Measurements from ENCODE around the gene P4HA1.

The P4HA1 gene

GRCh38 chr10:73096449-73097304 lies at the start of gene P4HA1:
Gene P4HA1, minus strand, starts transcription at chr10:73096866. Its CDS starts 21,983 bp downstream, at chr10:73074883.
- H3K27ac ChIP-seq (ENCODE audit: low read length) = peak within 1 kb of the TSS; percentile 95
- no peaks in the 10 kb centered on the region for H3K27me3 ChIP-seq (ENCODE audit: low read depth, low read length)
- peaks cover 0 to 11% of the 10 kb centered on the region in 2 donors for H3K36me3 ChIP-seq (ENCODE audit: control insufficient read depth in 1 of 2, insufficient read depth in 2 of 2, low read length in 2 of 2)
- H3K4me3 ChIP-seq (ENCODE audit: low read depth in 1 of 2, low read length in 2 of 2) = peak within 1 kb of the TSS; percentile 89 to 90
- H3K9me3 ChIP-seq (ENCODE audit: control insufficient read depth in 1 of 2, low read length in 2 of 2) = no peaks in the 10 kb centered on the region
- H3K4me1 ChIP-seq (ENCODE audit: control insufficient read depth in 1 of 2, insufficient read depth in 2 of 2, low read length in 2 of 2) = peaks cover 10% of the 10 kb centered on the region in 2 donors

DNA sequence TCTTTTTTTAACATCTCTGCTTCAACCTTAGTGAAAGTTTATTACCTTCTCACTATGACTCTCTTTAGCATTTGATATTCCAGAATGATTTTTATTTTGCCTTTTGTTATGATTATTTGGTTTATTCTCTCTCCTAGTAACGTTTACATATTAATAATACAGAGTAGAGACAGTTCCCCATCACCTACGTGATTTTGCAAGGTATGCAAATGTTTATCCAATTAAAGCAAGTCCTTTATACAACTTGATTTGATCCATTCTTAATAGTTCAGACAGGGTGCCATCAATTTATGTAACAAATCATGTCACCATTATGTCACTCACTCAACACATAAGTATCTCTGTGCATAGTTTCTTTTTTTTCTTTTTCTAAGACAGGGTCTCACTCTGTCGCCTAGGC lies 44.9 kb upstream of the P4HA1 start:
- H3K27ac ChIP-seq (ENCODE audit: low read length) = no peak overlapping the region
- no peaks in the 10 kb centered on the region for H3K9me3 ChIP-seq (ENCODE audit: control insufficient read depth in 1 of 2, low read length in 2 of 2)
- no peaks in the 10 kb centered on the region for H3K27me3 ChIP-seq (ENCODE audit: low read depth, low read length)
- H3K36me3 ChIP-seq (ENCODE audit: control insufficient read depth in 1 of 2, insufficient read depth in 2 of 2, low read length in 2 of 2) = peaks cover 35 to 66% of the 10 kb centered on the region in 2 donors
- H3K4me1 ChIP-seq (ENCODE audit: control insufficient read depth in 1 of 2, insufficient read depth in 2 of 2, low read length in 2 of 2) = no peaks in the 10 kb centered on the region
- no peak overlapping the region for H3K4me3 ChIP-seq (ENCODE audit: low read depth in 1 of 2, low read length in 2 of 2)

DNA sequence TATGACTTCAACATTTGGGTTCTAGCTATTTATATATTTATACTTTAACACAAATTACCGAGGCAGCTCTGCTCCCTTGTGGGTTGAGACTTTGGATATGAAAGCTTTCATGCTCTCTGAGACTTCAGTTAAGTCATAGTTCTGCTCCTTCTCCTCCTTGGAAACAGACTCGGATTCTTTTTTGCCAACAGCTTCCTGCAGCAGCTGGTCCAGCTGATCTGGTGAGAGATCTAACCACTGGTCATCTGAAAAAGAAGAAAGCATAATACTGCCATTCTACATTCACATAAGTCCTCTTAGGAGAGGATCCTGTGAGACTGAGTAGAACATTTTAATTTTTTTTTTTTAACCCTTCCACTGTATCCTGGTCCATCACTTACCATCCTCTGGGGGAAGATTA lies 42.6 kb upstream of the P4HA1 start:
- Histone ChIP-seq H3K36me3 (ENCODE audit: control insufficient read depth in 1 of 2, insufficient read depth in 2 of 2, low read length in 2 of 2) (peaks cover 47 to 72% of the 10 kb centered on the region in 2 donors), H3K4me1 (ENCODE audit: control insufficient read depth in 1 of 2, insufficient read depth in 2 of 2, low read length in 2 of 2) (no peaks in the 10 kb centered on the region), H3K27ac (ENCODE audit: low read length) (no peak overlapping the region)

GRCh38 chr10:73136627-73137026 lies 40.0 kb upstream of the P4HA1 start:
- H3K36me3 ChIP-seq (ENCODE audit: control insufficient read depth in 1 of 2, insufficient read depth in 2 of 2, low read length in 2 of 2) = peaks cover 52 to 73% of the 10 kb centered on the region in 2 donors
- no peaks in the 10 kb centered on the region for H3K9me3 ChIP-seq (ENCODE audit: control insufficient read depth in 1 of 2, low read length in 2 of 2)
- no peaks in the 10 kb centered on the region for H3K4me1 ChIP-seq (ENCODE audit: control insufficient read depth in 1 of 2, insufficient read depth in 2 of 2, low read length in 2 of 2)
- no peak overlapping the region for H3K4me3 ChIP-seq (ENCODE audit: low read depth in 1 of 2, low read length in 2 of 2)
- no peaks in the 10 kb centered on the region for H3K27me3 ChIP-seq (ENCODE audit: low read depth, low read length)
- no peak overlapping the region for H3K27ac ChIP-seq (ENCODE audit: low read length)

More for the DNA sequence above, 42.6 kb upstream of the P4HA1 start:
- Histone ChIP-seq H3K4me3 (ENCODE audit: low read depth in 1 of 2, low read length in 2 of 2) (no peak overlapping the region), H3K9me3 (ENCODE audit: control insufficient read depth in 1 of 2, low read length in 2 of 2) (no peaks in the 10 kb centered on the region), H3K27me3 (ENCODE audit: low read depth, low read length) (no peaks in the 10 kb centered on the region)

DNA sequence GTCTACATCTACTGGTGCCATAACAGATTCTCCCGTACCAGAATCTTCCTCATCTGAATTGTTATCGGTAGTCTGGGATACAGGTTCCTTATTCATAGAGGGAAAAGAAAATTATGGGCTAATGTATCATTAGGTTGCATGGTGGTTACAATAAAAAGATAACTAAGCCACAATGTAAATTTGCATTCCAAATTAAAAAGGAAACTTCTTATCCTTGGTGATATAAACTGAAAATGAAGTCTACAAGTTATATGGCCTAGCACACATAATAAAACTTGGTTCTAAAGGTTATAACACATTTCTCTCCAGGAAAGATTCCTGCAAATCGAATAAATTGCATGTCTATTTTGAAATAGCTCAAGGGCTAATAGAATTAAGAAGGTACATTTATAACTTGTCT lies 38.1 kb upstream of the P4HA1 start:
- Histone ChIP-seq H3K27ac (ENCODE audit: low read length) (no peak overlapping the region), H3K9me3 (ENCODE audit: control insufficient read depth in 1 of 2, low read length in 2 of 2) (no peaks in the 10 kb centered on the region), H3K36me3 (ENCODE audit: control insufficient read depth in 1 of 2, insufficient read depth in 2 of 2, low read length in 2 of 2) (peaks cover 58 to 74% of the 10 kb centered on the region in 2 donors), H3K4me3 (ENCODE audit: low read depth in 1 of 2, low read length in 2 of 2) (no peak overlapping the region), H3K27me3 (ENCODE audit: low read depth, low read length) (no peaks in the 10 kb centered on the region), H3K4me1 (ENCODE audit: control insufficient read depth in 1 of 2, insufficient read depth in 2 of 2, low read length in 2 of 2) (no peaks in the 10 kb centered on the region)

- Histone ChIP-seq H3K36me3 (ENCODE audit: control insufficient read depth in 1 of 2, insufficient read depth in 2 of 2, low read length in 2 of 2) (peaks cover 54 to 69% of the 10 kb centered on the region in 2 donors), H3K27ac (ENCODE audit: low read length) (no peak overlapping the region)
These were observed 35.4 kb upstream of the P4HA1 start for GRCh38 chr10:73131913-73132686.

GRCh38 chr10:73131301-73131700 lies 34.6 kb upstream of the P4HA1 start:
- no peak overlapping the region for H3K4me3 ChIP-seq (ENCODE audit: low read depth in 1 of 2, low read length in 2 of 2)

More at GRCh38 chr10:73131913-73132686, 35.4 kb upstream of the P4HA1 start:
- Histone ChIP-seq H3K4me1 (ENCODE audit: control insufficient read depth in 1 of 2, insufficient read depth in 2 of 2, low read length in 2 of 2) (no peaks in the 10 kb centered on the region), H3K4me3 (ENCODE audit: low read depth in 1 of 2, low read length in 2 of 2) (no peak overlapping the region), H3K9me3 (ENCODE audit: control insufficient read depth in 1 of 2, low read length in 2 of 2) (no peaks in the 10 kb centered on the region), H3K27me3 (ENCODE audit: low read depth, low read length) (no peaks in the 10 kb centered on the region)

DNA sequence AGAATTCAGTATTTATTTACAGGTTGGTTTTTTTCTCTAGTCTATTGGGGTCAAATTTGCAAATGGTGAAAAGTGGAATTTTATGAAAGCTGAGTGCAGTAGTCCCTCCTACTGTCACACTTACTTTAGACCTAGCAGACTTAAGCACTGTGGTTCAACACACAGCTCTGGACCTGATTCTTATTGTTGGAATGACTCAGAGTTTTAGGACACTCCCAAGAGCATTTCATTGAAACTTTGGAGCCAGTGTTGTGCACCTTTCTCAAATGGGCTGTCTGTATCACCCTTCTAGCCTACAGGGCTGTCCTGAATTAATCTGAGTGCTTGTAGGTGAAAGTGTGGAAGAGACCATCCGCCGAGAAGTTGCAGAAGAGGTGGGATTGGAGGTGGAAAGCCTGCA lies 29.7 kb upstream of the P4HA1 start:
- peaks cover 33 to 52% of the 10 kb centered on the region in 2 donors for H3K36me3 ChIP-seq (ENCODE audit: control insufficient read depth in 1 of 2, insufficient read depth in 2 of 2, low read length in 2 of 2)
- H3K27me3 ChIP-seq (ENCODE audit: low read depth, low read length) = no peaks in the 10 kb centered on the region
- H3K27ac ChIP-seq (ENCODE audit: low read length) = no peak overlapping the region
- no peaks in the 10 kb centered on the region for H3K9me3 ChIP-seq (ENCODE audit: control insufficient read depth in 1 of 2, low read length in 2 of 2)
- H3K4me3 ChIP-seq (ENCODE audit: low read depth in 1 of 2, low read length in 2 of 2) = no peak overlapping the region
- H3K4me1 ChIP-seq (ENCODE audit: control insufficient read depth in 1 of 2, insufficient read depth in 2 of 2, low read length in 2 of 2) = no peaks in the 10 kb centered on the region

More at GRCh38 chr10:73131301-73131700, 34.6 kb upstream of the P4HA1 start:
- no peaks in the 10 kb centered on the region for H3K27me3 ChIP-seq (ENCODE audit: low read depth, low read length)
- no peaks in the 10 kb centered on the region for H3K4me1 ChIP-seq (ENCODE audit: control insufficient read depth in 1 of 2, insufficient read depth in 2 of 2, low read length in 2 of 2)
- no peak overlapping the region for H3K27ac ChIP-seq (ENCODE audit: low read length)
- peaks cover 50 to 72% of the 10 kb centered on the region in 2 donors for H3K36me3 ChIP-seq (ENCODE audit: control insufficient read depth in 1 of 2, insufficient read depth in 2 of 2, low read length in 2 of 2)
- H3K9me3 ChIP-seq (ENCODE audit: control insufficient read depth in 1 of 2, low read length in 2 of 2) = no peaks in the 10 kb centered on the region

DNA sequence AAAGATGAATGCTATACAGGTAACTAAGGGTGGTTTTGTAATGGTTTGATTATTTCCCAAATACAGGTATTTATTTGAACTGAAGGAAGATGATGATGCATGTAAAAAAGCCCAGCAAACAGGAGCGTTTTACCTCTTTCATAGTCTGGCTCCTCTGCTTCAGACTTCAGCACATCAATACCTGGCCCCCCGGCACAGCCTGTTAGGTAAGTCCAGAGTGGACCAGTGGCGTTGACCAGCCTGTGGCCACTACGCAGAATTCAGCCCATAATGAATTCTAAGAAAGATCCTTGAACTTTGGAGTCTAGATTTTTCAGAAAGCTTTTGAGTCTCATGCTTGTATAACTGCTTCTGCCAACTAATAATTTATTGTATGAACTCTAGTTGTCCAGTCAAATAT lies 23.3 kb upstream of the P4HA1 start:
- Histone ChIP-seq H3K4me3 (ENCODE audit: low read depth in 1 of 2, low read length in 2 of 2) (no peak overlapping the region), H3K4me1 (ENCODE audit: control insufficient read depth in 1 of 2, insufficient read depth in 2 of 2, low read length in 2 of 2) (no peaks in the 10 kb centered on the region), H3K27ac (ENCODE audit: low read length) (no peak overlapping the region), H3K27me3 (ENCODE audit: low read depth, low read length) (no peaks in the 10 kb centered on the region), H3K36me3 (ENCODE audit: control insufficient read depth in 1 of 2, insufficient read depth in 2 of 2, low read length in 2 of 2) (peaks cover 12 to 19% of the 10 kb centered on the region in 2 donors), H3K9me3 (ENCODE audit: control insufficient read depth in 1 of 2, low read length in 2 of 2) (no peaks in the 10 kb centered on the region)

DNA sequence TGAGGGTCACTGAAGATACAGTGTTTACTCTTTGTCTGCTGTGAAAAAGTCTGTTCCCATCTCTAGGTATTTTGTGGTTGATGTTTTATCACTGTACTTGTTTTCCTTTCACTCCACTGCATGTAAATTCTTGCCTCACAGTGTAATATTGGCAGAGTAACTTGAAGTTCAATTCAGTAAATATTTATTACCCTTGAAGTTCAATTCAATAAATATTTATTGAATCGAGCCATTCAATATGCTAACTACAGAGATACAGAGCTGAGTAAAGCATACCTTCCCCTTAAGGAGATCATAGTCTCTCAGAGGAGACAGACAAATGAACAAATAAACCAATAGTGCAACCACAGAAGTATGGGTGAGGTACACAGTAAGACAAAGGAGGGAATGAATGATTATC lies 22.8 kb upstream of the P4HA1 start:
- Histone ChIP-seq H3K27ac (ENCODE audit: low read length) (no peak overlapping the region), H3K36me3 (ENCODE audit: control insufficient read depth in 1 of 2, insufficient read depth in 2 of 2, low read length in 2 of 2) (peaks cover 10 to 18% of the 10 kb centered on the region in 2 donors), H3K4me3 (ENCODE audit: low read depth in 1 of 2, low read length in 2 of 2) (no peak overlapping the region), H3K9me3 (ENCODE audit: control insufficient read depth in 1 of 2, low read length in 2 of 2) (no peaks in the 10 kb centered on the region), H3K4me1 (ENCODE audit: control insufficient read depth in 1 of 2, insufficient read depth in 2 of 2, low read length in 2 of 2) (no peaks in the 10 kb centered on the region), H3K27me3 (ENCODE audit: low read depth, low read length) (no peaks in the 10 kb centered on the region)

GRCh38 chr10:73117976-73118743 lies 21.5 kb upstream of the P4HA1 start:
- Histone ChIP-seq H3K27me3 (ENCODE audit: low read depth, low read length) (no peaks in the 10 kb centered on the region), H3K9me3 (ENCODE audit: control insufficient read depth in 1 of 2, low read length in 2 of 2) (no peaks in the 10 kb centered on the region), H3K27ac (ENCODE audit: low read length) (no peak overlapping the region)

More at GRCh38 chr10:73117976-73118743, 21.5 kb upstream of the P4HA1 start:
- no peak overlapping the region for H3K4me3 ChIP-seq (ENCODE audit: low read depth in 1 of 2, low read length in 2 of 2)
- peaks cover 4 to 9% of the 10 kb centered on the region in 2 donors for H3K36me3 ChIP-seq (ENCODE audit: control insufficient read depth in 1 of 2, insufficient read depth in 2 of 2, low read length in 2 of 2)
- no peaks in the 10 kb centered on the region for H3K4me1 ChIP-seq (ENCODE audit: control insufficient read depth in 1 of 2, insufficient read depth in 2 of 2, low read length in 2 of 2)
